Memory B cell (primary cell): ENCODE measurements around the gene FNDC11.
"Not testable (repeated sequence)": the region's sequence is repeated elsewhere in the genome, so short reads cannot be mapped to it uniquely, and the experiment has no call there.

Experiments
- ATAC-seq: fragments of 150-1000 bp; cut with Tn5 transposase; 2 replicates; pipeline ENCODE4 v1.10.0; 2021; ENCODE audit warnings: low read depth, mild to moderate bottlenecking, moderate library complexity
- DNase-seq, 2 donors: peaks; one replicate each; pipeline ENCODE4 v3.0.0; 2022; ENCODE audit warnings: low spot score in 2 of 2
- H3K27ac Mint-ChIP-seq: one replicate; pipeline ENCODE4 v1.8.0; 2022; ENCODE audit warnings: mild to moderate bottlenecking, moderate library complexity, mixed read lengths
- H3K27me3 Mint-ChIP-seq: one replicate; pipeline ENCODE4 v1.8.0; 2022; ENCODE audit warnings: mixed read lengths
- H3K36me3 Mint-ChIP-seq: one replicate; pipeline ENCODE4 v1.8.0; 2022; ENCODE audit warnings: mild to moderate bottlenecking, mixed read lengths
- H3K4me1 Mint-ChIP-seq: one replicate; pipeline ENCODE4 v1.8.0; 2022; ENCODE audit warnings: mixed read lengths
- H3K4me3 Mint-ChIP-seq: one replicate; pipeline ENCODE4 v1.8.0; 2022; ENCODE audit warnings: mild to moderate bottlenecking, moderate library complexity, mixed read lengths
- H3K9me3 Mint-ChIP-seq: one replicate; pipeline ENCODE4 v1.8.0; 2022; ENCODE audit warnings: mixed read lengths

FNDC11 gene

DNA sequence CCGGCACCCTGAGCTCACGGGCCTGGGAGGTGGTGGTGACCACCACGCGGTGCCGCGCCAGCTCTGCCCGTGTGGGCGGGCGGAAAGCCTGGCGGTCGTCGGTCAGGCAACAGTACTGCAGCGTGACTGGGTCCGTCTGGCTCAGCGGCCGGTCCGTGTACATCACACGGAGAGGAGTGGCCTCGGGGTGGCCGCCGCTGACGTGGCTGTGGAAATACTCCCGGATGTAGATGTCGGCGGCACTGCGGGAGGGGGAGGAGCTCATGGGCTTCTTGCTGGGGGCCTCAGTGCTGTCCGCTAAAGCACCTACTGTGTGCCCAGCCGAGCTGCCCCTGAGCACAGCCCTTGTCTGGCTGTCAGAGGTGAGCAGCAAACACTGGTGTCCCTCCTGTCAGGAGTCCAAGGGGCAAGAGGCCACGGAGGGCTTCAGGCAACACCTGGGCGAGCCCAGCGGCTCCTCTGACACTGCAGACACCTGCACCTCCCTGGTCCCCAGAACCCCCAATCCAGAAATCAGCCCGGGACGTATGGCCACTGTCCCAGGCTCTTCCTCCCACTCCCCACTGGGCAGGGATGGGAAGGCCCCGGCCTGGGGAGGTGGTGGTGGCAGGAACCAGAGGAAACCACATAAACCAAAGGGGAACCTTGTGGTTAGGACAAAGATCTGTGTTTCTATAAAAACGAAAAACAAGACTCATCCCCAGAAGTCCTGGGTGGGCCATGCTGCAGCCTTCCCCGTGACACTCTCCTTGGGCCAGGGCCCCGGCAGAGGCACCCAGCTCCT lies 13.6 kb downstream of the FNDC11 start:
- Mint-ChIP-seq H3K9me3 (no peaks in the 10 kb centered on the region), H3K27me3 (no peaks in the 10 kb centered on the region), H3K4me1 (peaks cover 19% of the 10 kb centered on the region), H3K36me3 (peaks cover 3% of the 10 kb centered on the region), H3K4me3 (peak overlapping the region; percentile 84), H3K27ac (peak overlapping the region; percentile 8)
- ATAC-seq (peak; percentile 78), DNase-seq (peak in 1 of 2 donors; percentile 63)

DNA sequence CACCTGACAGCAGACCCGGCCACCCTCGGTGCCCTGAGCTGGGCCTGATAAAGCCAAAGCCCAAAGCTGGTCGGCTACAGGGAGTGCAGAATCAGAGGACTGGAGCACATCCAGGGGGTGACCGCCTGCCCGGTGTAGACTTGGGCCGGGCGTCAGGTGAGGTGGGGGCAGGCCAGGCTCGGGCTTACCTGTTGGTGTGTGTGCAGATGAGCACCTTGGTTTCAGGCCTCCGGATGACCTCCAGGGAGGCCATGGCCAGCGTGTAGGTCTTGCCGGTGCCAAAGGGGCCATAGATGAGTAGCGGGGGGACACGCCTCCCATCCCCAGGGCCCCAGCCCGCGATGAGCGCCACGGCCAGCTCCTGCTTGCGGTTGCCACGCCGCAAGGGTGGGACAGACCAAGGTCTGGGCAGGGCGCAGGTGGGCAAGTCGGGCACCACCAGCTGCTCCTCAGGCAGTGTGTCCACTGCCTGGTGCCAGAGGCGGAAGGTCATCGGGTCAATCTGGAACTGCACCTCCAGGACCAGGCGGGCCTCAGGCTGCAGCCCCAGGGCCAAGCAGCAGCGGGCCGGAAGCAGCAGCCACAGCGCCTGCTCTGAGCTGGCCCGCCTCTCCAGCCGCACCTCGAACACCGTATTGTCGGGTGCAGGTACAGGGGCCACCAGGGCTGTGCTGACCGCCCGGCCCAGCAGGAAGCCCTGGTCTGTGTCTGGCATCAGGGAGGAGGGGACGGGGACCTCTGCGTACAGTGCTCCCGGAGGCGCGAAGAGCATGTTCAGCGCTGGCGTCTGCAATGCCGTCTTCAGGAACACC lies 14.4 kb downstream of the FNDC11 start:
- Mint-ChIP-seq H3K36me3 (peaks cover 3% of the 10 kb centered on the region), H3K9me3 (no peaks in the 10 kb centered on the region), H3K4me1 (peaks cover 19% of the 10 kb centered on the region), H3K27ac (peak overlapping the region; percentile 8), H3K4me3 (peak overlapping the region; percentile 84), H3K27me3 (no peaks in the 10 kb centered on the region)
- no peak for DNase-seq
- ATAC-seq = peak; percentile 19

DNA sequence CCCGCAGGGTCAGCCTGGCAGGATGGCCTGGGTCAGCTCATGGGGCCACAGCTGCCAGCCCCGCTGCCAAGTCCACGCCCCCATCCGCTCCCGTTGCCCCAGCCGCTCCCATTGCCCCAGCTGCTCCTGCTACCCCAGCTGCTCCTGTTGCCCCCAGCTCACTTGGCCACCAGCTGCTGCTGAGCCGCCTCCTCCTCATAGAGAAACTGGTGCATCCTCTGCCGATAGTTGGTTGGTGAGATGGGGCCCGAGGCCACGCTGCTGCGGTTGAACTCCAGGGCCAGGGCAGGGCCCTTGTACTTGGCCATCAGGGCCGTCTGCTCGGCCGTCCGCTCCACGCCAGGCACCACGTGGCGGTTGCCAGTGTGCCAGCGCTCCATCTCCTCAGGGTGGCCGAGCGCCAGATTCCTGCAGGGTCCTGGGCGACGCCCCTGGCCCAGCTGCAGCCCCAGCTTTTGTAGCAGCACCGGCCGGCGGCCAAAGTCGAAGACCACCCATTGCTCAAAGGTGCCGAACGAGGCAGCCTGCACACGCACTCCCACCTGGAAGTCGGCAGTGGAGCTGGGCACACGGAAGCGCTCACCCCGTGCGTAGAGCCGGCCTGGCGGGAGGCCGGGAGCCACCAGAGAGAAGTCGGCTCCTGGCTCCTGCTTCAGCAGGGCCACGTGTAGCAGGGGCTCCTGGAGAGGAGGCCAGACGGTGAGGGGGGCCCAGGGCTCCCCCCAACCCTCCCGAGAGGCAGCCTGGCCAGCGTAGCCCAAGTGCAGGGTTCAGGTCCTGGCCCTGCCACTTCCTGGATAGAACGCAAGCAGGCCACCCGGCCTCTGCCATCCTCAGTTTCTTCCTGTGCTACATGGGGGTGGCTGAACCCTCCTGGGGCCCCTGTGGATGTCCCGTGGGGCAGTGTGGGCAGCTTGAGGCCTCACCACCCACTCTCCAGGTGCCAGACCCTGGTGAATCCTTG lies 15.3 kb downstream of the FNDC11 start:
- Mint-ChIP-seq H3K36me3 (peaks cover 3% of the 10 kb centered on the region), H3K4me3 (peak overlapping the region; percentile 69), H3K9me3 (no peaks in the 10 kb centered on the region), H3K27me3 (no peaks in the 10 kb centered on the region), H3K4me1 (peaks cover 21% of the 10 kb centered on the region), H3K27ac (no peak overlapping the region)
- DNase-seq (no peak), ATAC-seq (no peak)

DNA sequence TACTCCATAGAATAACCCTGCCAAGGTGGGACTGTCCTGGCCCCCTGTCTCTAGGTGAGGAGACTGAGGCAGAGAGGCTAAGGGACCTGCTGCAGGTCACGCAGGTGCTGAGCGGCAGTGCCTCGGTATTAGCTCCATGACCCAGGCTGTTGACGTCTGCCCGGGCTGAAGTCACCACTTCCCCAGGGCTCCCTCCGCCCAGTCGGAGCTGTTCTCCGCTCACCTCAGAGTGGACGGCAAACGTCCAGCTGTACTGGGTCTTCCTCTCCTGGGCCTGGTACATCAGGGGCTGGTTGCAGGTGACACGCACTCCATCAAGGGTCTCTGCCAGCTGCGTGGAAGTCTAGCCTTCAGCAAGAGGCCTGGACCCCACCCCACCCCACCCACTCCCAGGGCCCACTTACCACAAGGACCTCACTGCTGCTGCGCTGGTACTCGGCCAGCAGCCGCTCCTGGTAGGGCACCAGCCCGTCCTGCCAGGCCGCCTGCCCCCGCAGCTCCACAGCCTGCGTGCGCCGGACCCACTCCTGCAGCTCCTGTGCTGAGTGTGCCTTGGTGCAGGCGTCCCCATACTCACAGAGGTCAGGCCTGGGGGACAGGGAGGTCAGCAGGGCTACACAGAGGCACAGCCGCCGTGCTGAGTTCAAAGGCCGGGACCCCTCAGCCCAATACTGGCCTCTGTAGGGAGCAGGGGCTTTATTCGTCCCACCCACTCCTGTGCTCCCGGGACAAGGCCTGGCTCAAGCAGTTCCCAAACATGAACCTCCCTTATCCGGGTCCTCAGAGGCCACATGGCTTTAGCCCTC lies 16.5 kb downstream of the FNDC11 start:
- H3K9me3 Mint-ChIP-seq = no peaks in the 10 kb centered on the region
- no peak for DNase-seq
- H3K4me3 Mint-ChIP-seq = peak overlapping the region; percentile 8
- H3K27me3 Mint-ChIP-seq = no peaks in the 10 kb centered on the region
- peaks cover 2% of the 10 kb centered on the region for H3K36me3 Mint-ChIP-seq
- no peak for ATAC-seq
- peaks cover 21% of the 10 kb centered on the region for H3K4me1 Mint-ChIP-seq
- H3K27ac Mint-ChIP-seq = no peak overlapping the region

DNA sequence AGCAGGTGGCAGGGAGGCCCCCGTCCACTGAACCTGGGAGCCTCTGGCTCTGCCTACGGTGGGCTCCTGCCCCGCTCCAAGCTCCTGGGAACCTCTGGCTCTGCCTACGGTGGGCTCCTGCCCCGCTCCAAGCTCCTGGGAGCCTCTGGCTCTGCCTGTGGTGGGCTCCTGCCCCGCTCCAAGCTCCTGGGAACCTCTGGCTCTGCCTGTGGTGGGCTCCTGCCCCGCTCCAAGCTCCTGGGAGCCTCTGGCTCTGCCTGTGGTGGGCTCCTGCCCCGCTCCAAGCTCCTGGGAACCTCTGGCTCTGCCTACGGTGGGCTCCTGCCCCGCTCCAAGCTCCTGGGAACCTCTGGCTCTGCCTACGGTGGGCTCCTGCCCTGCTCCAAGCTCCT lies 17.1 kb downstream of the FNDC11 start:
- not testable (repeated sequence) for H3K27me3 Mint-ChIP-seq, ATAC-seq, H3K9me3 Mint-ChIP-seq, H3K4me3 Mint-ChIP-seq, H3K27ac Mint-ChIP-seq, H3K36me3 Mint-ChIP-seq, DNase-seq
- peaks cover 21% of the 10 kb centered on the region for H3K4me1 Mint-ChIP-seq

DNA sequence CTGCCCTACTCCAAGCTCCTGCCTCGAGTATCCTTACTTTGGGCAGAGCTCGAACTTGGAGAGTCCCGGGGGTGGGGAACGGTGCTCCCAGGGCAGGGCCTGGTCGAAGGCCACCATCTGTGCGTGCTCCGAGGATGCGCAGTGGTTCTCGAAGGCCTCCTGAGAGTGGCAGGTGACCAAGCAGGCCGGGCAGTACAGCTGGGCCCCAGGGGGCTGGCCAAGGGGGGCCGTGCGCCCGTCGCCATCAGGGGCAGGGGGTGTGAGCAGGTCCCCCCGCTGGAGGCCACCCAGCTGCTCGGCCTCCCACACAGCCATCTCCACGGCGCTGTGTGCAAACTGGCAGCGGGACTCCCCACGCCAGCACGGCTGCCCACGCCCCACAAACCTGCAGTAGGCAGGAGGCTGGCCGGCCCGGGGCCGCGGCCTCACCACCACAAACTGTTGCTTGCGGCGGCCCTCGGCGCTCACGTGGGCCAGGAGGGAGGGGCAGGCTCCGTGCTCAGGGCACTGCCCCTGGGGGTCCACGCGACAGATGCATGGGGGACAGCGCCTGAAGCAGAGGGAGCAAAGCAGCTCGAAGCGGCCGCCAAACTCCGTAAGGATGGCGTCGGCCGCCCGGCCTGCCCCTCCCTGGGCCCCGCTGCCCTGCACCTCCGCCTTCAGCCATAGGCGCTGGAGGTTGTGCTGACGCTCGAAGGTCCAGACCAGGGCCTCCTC lies 18.3 kb downstream of the FNDC11 start:
- ATAC-seq (no peak), DNase-seq (no peak)
- Mint-ChIP-seq H3K36me3 (no peaks in the 10 kb centered on the region), H3K27me3 (peaks cover 3% of the 10 kb centered on the region), H3K4me3 (no peak overlapping the region), H3K27ac (no peak overlapping the region), H3K4me1 (peaks cover 18% of the 10 kb centered on the region), H3K9me3 (no peaks in the 10 kb centered on the region)

DNA sequence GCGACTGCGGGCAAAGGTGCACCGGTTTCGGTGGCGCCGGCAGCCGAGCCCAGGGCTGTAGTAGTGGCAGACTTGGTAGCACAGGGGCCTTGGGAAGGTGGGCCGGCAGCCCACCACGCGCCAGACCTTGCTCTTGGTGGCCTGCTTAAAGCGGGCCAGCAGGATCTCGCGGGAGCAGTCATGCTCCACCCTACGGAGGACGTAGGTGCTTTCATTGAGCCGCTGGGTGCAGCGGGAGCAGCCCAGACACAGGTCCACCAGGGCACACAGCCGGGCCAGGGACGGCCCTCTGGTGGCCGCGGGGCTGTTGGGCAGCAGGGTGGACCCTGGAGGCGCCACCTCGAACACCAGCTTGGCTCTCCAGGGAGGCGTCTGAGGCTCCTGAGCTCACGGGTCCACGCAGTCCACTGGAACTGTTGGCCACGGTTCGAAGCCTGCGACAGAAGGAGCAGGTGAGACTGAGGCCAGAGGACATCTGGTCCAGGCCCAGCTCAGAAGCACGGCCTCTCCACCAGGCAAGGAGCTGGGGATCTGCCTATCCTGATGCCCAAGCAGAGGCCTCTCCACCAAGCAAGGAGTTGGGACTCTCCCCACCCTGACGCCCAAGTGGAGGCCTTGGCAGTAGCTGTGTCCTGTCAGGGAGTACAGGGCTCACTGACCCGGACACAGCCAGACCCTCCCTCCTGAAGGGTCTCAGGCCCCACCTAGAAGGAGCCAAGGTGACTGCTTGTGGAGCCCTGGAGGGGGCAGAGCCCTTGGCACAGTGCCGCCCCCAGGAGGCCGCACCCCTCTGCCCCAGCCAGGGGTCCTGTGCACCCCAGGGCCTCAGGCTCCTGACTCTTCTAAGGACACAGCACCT lies 19.1 kb downstream of the FNDC11 start:
- peak overlapping the region; percentile 93 for H3K4me3 Mint-ChIP-seq
- peaks cover 3% of the 10 kb centered on the region for H3K27me3 Mint-ChIP-seq
- no peaks in the 10 kb centered on the region for H3K36me3 Mint-ChIP-seq
- no peak for DNase-seq
- peaks cover 10% of the 10 kb centered on the region for H3K4me1 Mint-ChIP-seq
- no peak for ATAC-seq
- no peaks in the 10 kb centered on the region for H3K9me3 Mint-ChIP-seq
- H3K27ac Mint-ChIP-seq = peak overlapping the region; percentile 74

DNA sequence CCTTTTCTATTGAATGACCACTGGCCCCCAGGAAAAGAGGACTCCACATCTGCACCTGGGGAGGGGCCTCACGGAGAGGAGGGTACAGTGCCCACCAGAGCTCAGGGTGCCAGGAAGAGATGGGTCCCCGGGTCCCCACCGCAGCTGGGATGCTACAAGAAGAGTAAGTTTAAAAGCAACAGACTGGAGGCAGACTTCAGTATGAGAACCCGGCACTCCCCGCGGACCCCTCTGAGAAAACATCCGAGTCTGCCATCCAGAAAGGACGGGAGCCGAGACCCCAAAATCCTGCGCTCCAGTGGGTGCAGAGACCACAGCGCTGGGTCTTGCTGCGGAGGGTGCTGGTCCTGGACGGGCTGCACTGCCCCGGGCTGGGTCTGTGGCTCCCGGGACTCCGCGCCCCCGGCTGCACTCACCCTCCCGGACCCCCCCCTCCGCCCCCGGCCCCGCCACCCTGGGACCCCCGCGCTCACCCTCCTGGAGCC lies 19.7 kb downstream of the FNDC11 start:
- H3K27ac Mint-ChIP-seq = peak overlapping the region; percentile 74
- H3K4me3 Mint-ChIP-seq = peak overlapping the region; percentile 93
- DNase-seq (no peak), ATAC-seq (peak; percentile 18)
- H3K36me3 Mint-ChIP-seq = no peaks in the 10 kb centered on the region
- no peaks in the 10 kb centered on the region for H3K9me3 Mint-ChIP-seq
- H3K4me1 Mint-ChIP-seq = peaks cover 8% of the 10 kb centered on the region
- H3K27me3 Mint-ChIP-seq = peaks cover 3% of the 10 kb centered on the region

DNA sequence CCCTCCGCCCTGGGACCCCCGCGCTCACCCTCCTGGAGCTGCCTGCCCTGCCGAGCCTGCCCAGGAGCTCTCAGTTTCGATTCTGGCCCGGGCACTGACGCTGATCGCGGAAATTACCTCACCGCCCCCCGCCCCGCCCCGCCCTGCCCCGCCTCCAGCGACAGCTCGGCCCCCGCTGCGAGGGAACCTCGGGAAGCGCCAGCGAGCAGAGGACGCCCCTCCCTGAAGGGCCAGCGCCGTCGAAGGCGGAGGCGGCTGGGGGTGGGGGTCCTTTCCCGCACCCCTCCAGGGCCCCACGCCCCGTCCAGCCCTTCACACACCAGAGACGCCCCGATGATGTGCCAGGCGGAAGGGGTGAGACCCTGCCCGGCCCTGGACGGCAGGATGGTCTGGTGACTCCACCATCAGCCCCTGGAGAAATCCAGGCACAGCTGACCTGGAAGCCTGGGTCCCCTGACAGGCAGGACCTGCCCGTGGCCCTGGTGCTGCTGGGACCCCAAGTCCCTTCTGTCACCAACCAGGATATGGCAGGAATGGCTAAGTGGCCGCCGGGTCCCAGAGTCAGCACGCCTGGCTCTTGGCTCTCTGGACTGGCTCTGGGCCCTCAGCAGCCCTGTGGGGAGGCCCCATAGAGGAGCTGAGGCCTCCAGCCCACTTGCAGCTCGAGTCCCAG lies 20.3 kb downstream of the FNDC11 start, which contains the start of gene HELZ2:
TSS of gene HELZ2 (minus strand) at position 84 of the 673 bp plus-strand sequence. CDS start 1,854 bp downstream, outside the sequence.
- peaks cover 3% of the 10 kb centered on the region for H3K4me1 Mint-ChIP-seq
- H3K27me3 Mint-ChIP-seq = peaks cover 3% of the 10 kb centered on the region
- H3K4me3 Mint-ChIP-seq = peak within 1 kb of the TSS; percentile 93
- H3K27ac Mint-ChIP-seq = peak within 1 kb of the TSS; percentile 74
- no peaks in the 10 kb centered on the region for H3K9me3 Mint-ChIP-seq
- H3K36me3 Mint-ChIP-seq = no peaks in the 10 kb centered on the region
- peak; percentile 60 to 62 for DNase-seq
- ATAC-seq = peak; percentile 95

DNA sequence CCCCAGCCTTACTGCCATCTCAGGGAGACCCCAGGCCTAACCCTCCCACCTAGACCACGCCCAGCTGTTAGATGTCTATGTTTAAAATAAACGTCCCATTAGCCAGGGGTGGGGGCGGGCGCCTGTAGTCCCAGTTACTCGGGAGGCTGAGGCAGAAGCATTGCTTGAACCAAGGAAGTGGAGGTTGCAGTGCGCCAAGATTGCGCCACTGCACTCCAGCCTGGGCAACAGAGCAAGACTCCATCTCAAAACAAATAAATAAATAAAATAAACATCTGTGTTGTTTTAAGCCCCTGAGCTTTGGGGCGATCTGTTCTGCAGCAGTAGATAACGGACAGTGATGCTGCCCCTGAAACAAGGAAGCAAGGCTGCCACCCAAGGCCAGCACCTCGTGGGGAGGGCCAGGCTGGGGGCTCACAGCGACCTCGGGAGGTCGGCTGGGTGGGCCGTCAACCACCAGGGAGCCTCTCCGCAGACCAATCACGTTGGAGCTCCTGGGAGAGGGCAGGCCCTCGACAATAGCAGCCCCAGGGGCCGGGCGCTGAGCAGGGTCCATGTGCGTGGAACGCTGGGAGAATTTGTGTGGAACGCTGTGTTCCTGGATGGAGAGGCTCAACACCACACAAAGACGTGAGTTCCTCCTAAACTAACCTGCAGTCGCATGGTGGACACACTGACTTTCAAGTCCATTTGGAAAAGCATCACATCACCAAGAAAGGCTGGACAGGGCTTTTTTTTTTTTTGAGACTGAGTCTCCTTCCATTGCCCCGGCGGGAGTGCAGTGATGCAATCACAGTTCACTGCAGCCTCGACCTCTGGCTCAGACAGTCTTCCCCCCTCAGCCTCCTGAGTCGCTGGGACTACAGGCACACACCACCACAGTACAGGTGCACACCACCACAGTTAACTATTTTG lies 21.1 kb downstream of the FNDC11 start:
- Mint-ChIP-seq H3K36me3 (no peaks in the 10 kb centered on the region), H3K4me3 (peak overlapping the region; percentile 87), H3K9me3 (no peaks in the 10 kb centered on the region), H3K27ac (no peak overlapping the region), H3K4me1 (peaks cover 2% of the 10 kb centered on the region), H3K27me3 (peaks cover 3% of the 10 kb centered on the region)
- no peak for ATAC-seq
- DNase-seq = no peak
